ENCODE data around the gene DCLRE1C. TPM values are rescaled to one million over a fixed set of nuclear protein-coding genes. Genes with fewer than 3 reads are reported as not detected.

Gene DCLRE1C
- total and polyA plus RNA-seq, 2 of the 8 experiments (the other 6 are each of a cell fraction or from before 2014, with no cell fraction given), result 0.77 to 7.4 TPM

DNA sequence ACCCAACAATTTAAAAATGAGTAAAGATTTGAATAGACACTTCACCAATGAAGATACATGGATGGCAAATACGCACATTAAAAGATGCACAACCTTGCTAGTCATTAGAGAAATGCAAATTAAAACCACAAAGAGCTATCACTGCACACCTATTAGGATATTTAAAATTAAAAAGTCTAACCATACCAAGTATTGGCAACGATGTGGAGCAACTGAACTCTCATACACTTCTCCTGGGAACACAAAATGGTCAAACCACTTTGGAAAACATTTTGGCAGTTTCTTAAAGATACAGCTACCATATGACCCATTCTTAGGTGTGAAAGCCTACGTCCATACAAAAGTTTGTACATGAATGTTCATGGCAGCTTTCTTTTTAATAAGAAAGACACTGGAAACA lies 36.1 kb downstream of the DCLRE1C start:
- peaks cover 0 to 7% of the 10 kb centered on the region in 2 experiments; a peak in 1 of 4 replicates for H3K9me3 ChIP-seq (ENCODE audit: insufficient read depth in 2 of 2, low read depth in 1 of 2, low read length in 1 of 2)
- H4K5ac ChIP-seq (ENCODE audit: insufficient read length, low read depth, low read length), result no peak overlapping the region
- H3K4me1 ChIP-seq (replicated peaks in 1 of 4; ENCODE audit: control insufficient read depth in 3 of 4, insufficient read depth in 4 of 4, low read length in 3 of 4), result no peaks in the 10 kb centered on the region
- H3K36me3 ChIP-seq (ENCODE audit: control insufficient read depth in 2 of 4, insufficient read depth in 4 of 4, low read length in 3 of 4), result peaks cover 0 to 32% (median 18%) of the 10 kb centered on the region in 4 experiments; a peak in 6 of 8 replicates
- H2BK5ac ChIP-seq (ENCODE audit: low read depth, low read length), result no peak overlapping the region
- no peak overlapping the region for H4K91ac ChIP-seq (replicated peaks; ENCODE audit: insufficient read length, low read length)
- H3K23me2 ChIP-seq (ENCODE audit: low read depth, low read length), result no peaks in the 10 kb centered on the region
- no peak overlapping the region for H3K23ac ChIP-seq (ENCODE audit: insufficient read length)
- no peaks in the 10 kb centered on the region for H3K79me1 ChIP-seq (ENCODE audit: low read depth, low read length)
- no peaks in the 10 kb centered on the region for H4K20me1 ChIP-seq (replicated peaks in 1 of 2; ENCODE audit: control insufficient read depth in 1 of 2, insufficient read depth in 2 of 2, low read length in 2 of 2)
- WGBS, 2 experiments (ENCODE audit: extremely low coverage in 1 of 2, insufficient coverage in 1 of 2, insufficient read length in 1 of 2, insufficient replicate concordance in 2 of 2, low coverage in 1 of 2, low lambda C conversion rate in 2 of 2, missing lambda C conversion rate in 1 of 2), result 87% methylated on average over 3 of the region's 3 CpGs; no CpG with 5 or more reads in 1 of the 2 experiments
- no peaks in the 10 kb centered on the region for H3K27me3 ChIP-seq (replicated peaks in 1 of 4; ENCODE audit: control insufficient read depth in 3 of 4, extremely low read depth in 1 of 4, insufficient read depth in 3 of 4, low read length in 3 of 4)
- no peak overlapping the region for H3K9ac ChIP-seq (replicated peaks in 1 of 4; ENCODE audit: extremely low read depth in 1 of 4, low read depth in 3 of 4, low read length in 3 of 4)
- no peak overlapping the region for H3K56ac ChIP-seq (replicated peaks; ENCODE audit: insufficient read length, low read depth, low read length)
- H2AFZ ChIP-seq (ENCODE audit: low read length), result no peak overlapping the region
- H3K79me2 ChIP-seq (ENCODE audit: control insufficient read depth in 1 of 2, insufficient read depth in 2 of 2, low read length in 2 of 2), result no peaks in the 10 kb centered on the region
- no peak overlapping the region for H3K4ac ChIP-seq (replicated peaks; ENCODE audit: insufficient read length, low read depth, low read length)
- H3K27ac ChIP-seq (ENCODE audit: low read depth, low read length), result no peak overlapping the region
- no peak overlapping the region for H3K14ac ChIP-seq (ENCODE audit: insufficient read length)
- FAIRE-seq, result no peak
- H2BK20ac ChIP-seq (ENCODE audit: low read length), result no peak overlapping the region
- H4K8ac ChIP-seq (ENCODE audit: extremely low read depth, insufficient read depth, low read length), result no peak overlapping the region
- CTCF ChIA-PET (ENCODE audit: partially characterized antibody), result interaction anchor here (1.2 to 1.4 kb wide), 2 partner anchors 13 to 15 kb away, joined by 3 read pairs; no protein-coding TSS in a partner anchor
- H3K18ac ChIP-seq (ENCODE audit: extremely low read depth, low read length), result no peak overlapping the region
- no peak overlapping the region for H2BK12ac ChIP-seq (ENCODE audit: low read depth, low read length)
- no peak overlapping the region for H3K4me2 ChIP-seq (ENCODE audit: insufficient read depth in 1 of 2, low read depth in 2 of 2, low read length in 2 of 2)
- no peak overlapping the region for H3K4me3 ChIP-seq (ENCODE audit: extremely low read depth in 1 of 4, insufficient read depth in 2 of 4, low read depth in 3 of 4, low read length in 4 of 4)
- no peak overlapping the region for H2AK5ac ChIP-seq (ENCODE audit: low read depth, low read length)
- no peak for DNase-seq (ENCODE audit: low read depth in 1 of 2, low spot score in 2 of 2)
- TF ChIP-seq SRF (IDR thresholded peaks at IDR 0.05; ENCODE audit: low read depth, low read length), result no peak
- TF ChIP-seq GABPA (IDR thresholded peaks at IDR 0.05; ENCODE audit: borderline replicate concordance, insufficient read depth, low read length), result no peak
- TF ChIP-seq RFX5 (IDR thresholded peaks at IDR 0.05; ENCODE audit: borderline replicate concordance, low read depth, low read length), result no peak
- no peak for TF ChIP-seq TAF7 (optimal IDR thresholded peaks at IDR 0.05; ENCODE audit: borderline replicate concordance, low read depth, low read length)
- no peak overlapping the region for H2BK120ac ChIP-seq (replicated peaks; ENCODE audit: low read depth, low read length)
- POLR2A ChIA-PET (ENCODE audit: partially characterized antibody), result no interaction called here
- no peak overlapping the region for H2BK15ac ChIP-seq (ENCODE audit: low read length)

All from H1 (cell line).